H9 (cell line): ENCODE measurements around the gene TTC33. TPM values are rescaled to one million over a fixed set of nuclear protein-coding genes. Genes with fewer than 3 reads are reported as not detected.
"Not testable (repeated sequence)": the region's sequence is repeated elsewhere in the genome, so short reads cannot be mapped to it uniquely, and the experiment has no call there.

ENCODE experiments used
- DNase-seq: peaks from one replicate; pipeline ENCODE4 v3.0.0-alpha.2; 2017
- H2AFZ ChIP-seq: one replicate; pipeline ENCODE4 v1.6.1; 2013; ENCODE audit warnings: mild to moderate bottlenecking, low read length, control low read depth, moderate library complexity
- H2AK5ac ChIP-seq: 2 replicates; pipeline ENCODE4 v1.6.1; 2013; ENCODE audit warnings: low read length, control low read depth, mixed read lengths; ENCODE audit not compliant: insufficient read length
- H2BK120ac ChIP-seq: one replicate; pipeline ENCODE4 v1.6.1; 2013; ENCODE audit warnings: low read depth, mild to moderate bottlenecking, low read length, control low read depth, inconsistent platforms; ENCODE audit not compliant: poor library complexity, severe bottlenecking
- H2BK12ac ChIP-seq: 2 replicates; pipeline ENCODE4 v1.6.1; 2013; ENCODE audit warnings: low read length, control low read depth, mixed read lengths, low read depth; ENCODE audit not compliant: insufficient read length
- H2BK15ac ChIP-seq: 2 replicates; pipeline ENCODE4 v1.6.1; 2013; ENCODE audit warnings: low read depth, low read length, control low read depth
- H2BK20ac ChIP-seq: one replicate; pipeline ENCODE4 v1.6.1; 2013; ENCODE audit warnings: low read depth, mild to moderate bottlenecking, low read length, control low read depth, inconsistent platforms; ENCODE audit not compliant: poor library complexity, severe bottlenecking
- H2BK5ac ChIP-seq: 2 replicates; pipeline ENCODE4 v1.6.1; 2013; ENCODE audit warnings: low read length, control low read depth, mixed read lengths; ENCODE audit not compliant: insufficient read length
- H3K14ac ChIP-seq: 2 replicates; pipeline ENCODE4 v1.6.1; 2013; ENCODE audit warnings: low read length, control low read depth; ENCODE audit not compliant: insufficient read depth
- H3K18ac ChIP-seq: 2 replicates; pipeline ENCODE4 v1.6.1; 2013; ENCODE audit warnings: low read depth, mild to moderate bottlenecking, mixed read lengths, low read length, control low read depth; ENCODE audit not compliant: insufficient read length
- H3K23ac ChIP-seq: 2 replicates; pipeline ENCODE4 v1.6.1; 2013; ENCODE audit warnings: low read length, control low read depth, mixed read lengths, low read depth; ENCODE audit not compliant: insufficient read length
- H3K23me2 ChIP-seq: 2 replicates; pipeline ENCODE4 v1.6.1; 2013; ENCODE audit warnings: low read depth, mild to moderate bottlenecking, mixed read lengths, low read length, control low read depth; ENCODE audit not compliant: insufficient read length, poor library complexity, severe bottlenecking
- H3K27ac ChIP-seq: 2 replicates; pipeline ENCODE4 v1.5.1; 2013; ENCODE audit warnings: low read length, control low read depth, mixed read lengths, low read depth; ENCODE audit not compliant: insufficient read length
- H3K27me3 ChIP-seq: 2 replicates; pipeline ENCODE4 v1.6.1; 2013; ENCODE audit warnings: low read length, control low read depth, inconsistent platforms; ENCODE audit not compliant: insufficient read depth
- H3K4ac ChIP-seq: 2 replicates; pipeline ENCODE4 v1.6.1; 2013; ENCODE audit warnings: low read depth, mild to moderate bottlenecking, control low read depth, inconsistent platforms, low read length, moderate library complexity
- H3K4me1 ChIP-seq: 2 replicates; pipeline ENCODE4 v1.6.1; 2013; ENCODE audit warnings: low read length, control low read depth, inconsistent platforms; ENCODE audit not compliant: insufficient read depth
- H3K4me2 ChIP-seq: 2 replicates; pipeline ENCODE4 v1.6.1; 2013; ENCODE audit warnings: low read length, control low read depth, mixed read lengths; ENCODE audit not compliant: insufficient read length, insufficient read depth
- H3K56ac ChIP-seq: 2 replicates; pipeline ENCODE4 v1.6.1; 2013; ENCODE audit warnings: low read depth, mild to moderate bottlenecking, mixed read lengths, low read length, control low read depth; ENCODE audit not compliant: insufficient read length
- H3K79me1 ChIP-seq: 2 replicates; pipeline ENCODE4 v1.6.1; 2013; ENCODE audit warnings: low read depth, mild to moderate bottlenecking, moderate library complexity, low read length, control low read depth, inconsistent platforms; ENCODE audit not compliant: insufficient read depth, poor library complexity, severe bottlenecking
- H3K79me2 ChIP-seq: 2 replicates; pipeline ENCODE4 v1.6.1; 2013; ENCODE audit warnings: low read length, control low read depth, inconsistent platforms; ENCODE audit not compliant: insufficient read depth
- H3K9ac ChIP-seq: 2 replicates; pipeline ENCODE4 v1.6.1; 2013; ENCODE audit warnings: low read length, control low read depth, mixed read lengths; ENCODE audit not compliant: insufficient read length; ENCODE audit errors: extremely low read depth
- H3K9me3 ChIP-seq: one replicate; pipeline ENCODE4 v1.6.1; 2013; ENCODE audit warnings: low read depth, low read length, inconsistent platforms; ENCODE audit not compliant: control insufficient read depth
- H3T11ph ChIP-seq: one replicate; pipeline ENCODE4 v1.6.1; 2013; ENCODE audit warnings: mild to moderate bottlenecking, low read length, control low read depth, inconsistent platforms
- H4K20me1 ChIP-seq: one replicate; pipeline ENCODE4 v1.6.1; 2013; ENCODE audit not compliant: control insufficient read depth, insufficient read length, insufficient read depth
- H4K5ac ChIP-seq: 2 replicates; pipeline ENCODE4 v1.6.1; 2013; ENCODE audit warnings: low read depth, mild to moderate bottlenecking, mixed read lengths, low read length, control low read depth; ENCODE audit not compliant: insufficient read length
- H4K8ac ChIP-seq: replicated peaks from 2 replicates; pipeline ENCODE4 v1.6.1; 2013; ENCODE audit warnings: low read length, control low read depth, mixed read lengths, low read depth; ENCODE audit not compliant: insufficient read length
- H4K91ac ChIP-seq: 2 replicates; pipeline ENCODE4 v1.6.1; 2013; ENCODE audit warnings: low read depth, mild to moderate bottlenecking, moderate library complexity, mixed read lengths, low read length, control low read depth; ENCODE audit not compliant: insufficient read length
- H3K27ac Mint-ChIP-seq, 3 experiments: 2 replicates in 2 of 3; 3 replicates in 1 of 3; pipeline ENCODE4 v1.8.0; 2020 to 2021; ENCODE audit warnings: mixed read lengths in 3 of 3, mild to moderate bottlenecking in 1 of 3, moderate library complexity in 1 of 3
- H3K27me3 Mint-ChIP-seq: 2 replicates; pipeline ENCODE4 v1.8.0; 2021; ENCODE audit warnings: low read depth, mild to moderate bottlenecking, moderate library complexity, mixed read lengths
- H3K36me3 Mint-ChIP-seq, 3 experiments: 2 replicates in 2 of 3; 3 replicates in 1 of 3; pipeline ENCODE4 v1.8.0; 2020 to 2021; ENCODE audit warnings: low read depth in 3 of 3, mixed read lengths in 3 of 3; ENCODE audit not compliant: insufficient read depth in 1 of 3
- H3K4me1 Mint-ChIP-seq, 2 experiments: 2 replicates each; pipeline ENCODE4 v1.8.0; 2020; ENCODE audit warnings: mixed read lengths in 2 of 2
- H3K4me3 Mint-ChIP-seq, 2 experiments: 2 replicates in 1 of 2; 3 replicates in 1 of 2; pipeline ENCODE4 v1.8.0; 2020 to 2021; ENCODE audit warnings: mild to moderate bottlenecking in 2 of 2, mixed read lengths in 2 of 2, moderate library complexity in 1 of 2
- H3K9me3 Mint-ChIP-seq, 2 experiments: 2 replicates in 1 of 2; 3 replicates in 1 of 2; pipeline ENCODE4 v1.8.0; 2020; ENCODE audit warnings: mild to moderate bottlenecking in 2 of 2, mixed read lengths in 2 of 2, moderate library complexity in 1 of 2
- CTCF ChIP-seq: fragments of 200-600 bp; sonication (generic); conservative IDR thresholded peaks from 3 replicates; pipeline ENCODE4 v1.8.0; 2021; ENCODE audit warnings: antibody characterized with exemption, mild to moderate bottlenecking
- WGBS: extraction: QIAGEN DNeasy Blood & Tissue Kit; methylation state at CpG from one replicate; pipeline ENCODE4 v1.1.7; 2013; ENCODE audit warnings: missing lambda C conversion rate, low lambda C conversion rate, mixed read lengths; ENCODE audit not compliant: insufficient read length; ENCODE audit errors: extremely low coverage; 5-methylcytosine and 5-hydroxymethylcytosine counted together
- total RNA-seq: library from RNA; stranded (reverse); gene quantifications from 2 replicates; pipeline ENCODE4 v1.2.1, GENCODE V29; 2021

TTC33 gene
- total RNA-seq, 1 experiment from 2014 or later = 7.3 TPM

DNA sequence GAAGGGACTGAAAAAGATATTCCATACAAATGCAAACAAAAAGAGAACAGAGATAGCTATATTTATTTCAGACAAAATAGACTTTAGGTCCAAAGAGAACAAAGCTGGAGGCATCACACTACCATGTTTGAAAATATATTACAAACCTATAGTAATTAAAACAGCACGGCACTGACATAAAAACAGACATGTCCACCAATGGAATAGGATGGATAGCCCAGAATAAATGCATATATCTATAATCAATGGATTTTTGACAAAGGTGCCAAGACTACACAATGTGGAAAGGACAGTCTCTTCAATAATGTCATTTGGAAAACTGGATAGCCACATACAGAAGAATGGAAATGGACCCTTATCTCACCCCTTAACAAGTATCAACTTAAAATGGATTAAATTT is 32.2 kb upstream of the TTC33 start:
- Histone ChIP-seq H4K91ac (no peak overlapping the region), H2AFZ (no peak overlapping the region), H3K56ac (no peak overlapping the region), H4K20me1 (no peaks in the 10 kb centered on the region), H2BK120ac (no peak overlapping the region), H4K5ac (no peak overlapping the region), H3K23ac (no peak overlapping the region), H3T11ph (no peak overlapping the region), H3K79me2 (peaks cover 37% of the 10 kb centered on the region; the same call in 1 of the 2 replicates), H3K4me1 (no peaks in the 10 kb centered on the region), H3K27ac (no peak overlapping the region), H3K9ac (no peak overlapping the region), H3K18ac (no peak overlapping the region), H3K23me2 (no peaks in the 10 kb centered on the region), H3K14ac (no peak overlapping the region), H3K4me2 (no peak overlapping the region), H2BK5ac (no peak overlapping the region), H2BK12ac (no peak overlapping the region), H3K9me3 (no peaks in the 10 kb centered on the region), H3K79me1 (no peaks in the 10 kb centered on the region), H3K4ac (no peak overlapping the region), H3K27me3 (no peaks in the 10 kb centered on the region), H4K8ac (no peak overlapping the region), H2AK5ac (no peak overlapping the region), H2BK20ac (no peak overlapping the region), H2BK15ac (no peak overlapping the region)
- WGBS = no CpG with 5 or more reads among the region's 1 CpG
- Mint-ChIP-seq H3K9me3 (peaks cover 3 to 6% of the 10 kb centered on the region in 2 experiments; a peak in 4 of 5 replicates), H3K4me3 (no peak overlapping the region), H3K36me3 (peaks cover 12 to 22% (median 22%) of the 10 kb centered on the region in 3 experiments), H3K4me1 (no peaks in the 10 kb centered on the region; a peak in 1 of 4 replicates), H3K27me3 (no peaks in the 10 kb centered on the region), H3K27ac (no peak overlapping the region)
- DNase-seq = no peak
- TF ChIP-seq CTCF = no peak

- not testable (repeated sequence) for H4K20me1 ChIP-seq, H3K9me3 ChIP-seq
Observed at GRCh38 chr5:40786664-40787063, 30.9 kb upstream of the TTC33 start.

More at GRCh38 chr5:40786664-40787063, 30.9 kb upstream of the TTC33 start:
- not testable (repeated sequence) for H3K27ac ChIP-seq, H3K14ac ChIP-seq, DNase-seq, H3K18ac ChIP-seq, H2BK15ac ChIP-seq, H2BK5ac ChIP-seq, H2AFZ ChIP-seq, H3T11ph ChIP-seq, H3K4me3 Mint-ChIP-seq, H2AK5ac ChIP-seq, H3K27me3 Mint-ChIP-seq, H4K91ac ChIP-seq, H3K23ac ChIP-seq, H3K4ac ChIP-seq, H4K5ac ChIP-seq, H4K8ac ChIP-seq, H3K23me2 ChIP-seq, H3K9ac ChIP-seq, H3K27me3 ChIP-seq, H3K4me2 ChIP-seq, H3K56ac ChIP-seq, H2BK12ac ChIP-seq, H2BK20ac ChIP-seq, H3K9me3 Mint-ChIP-seq, H3K4me1 ChIP-seq, H3K4me1 Mint-ChIP-seq, H3K27ac Mint-ChIP-seq, H3K79me1 ChIP-seq, H2BK120ac ChIP-seq
- H3K79me2 ChIP-seq = peaks cover 39% of the 10 kb centered on the region; the same call in 1 of the 2 replicates
- no CpG with 5 or more reads among the region's 3 CpGs for WGBS
- H3K36me3 Mint-ChIP-seq = peaks cover 12 to 22% (median 22%) of the 10 kb centered on the region in 3 experiments
